DOHH2 (cell line): ENCODE results near the gene PRR36.
A peak's percentile ranks its signal among the peaks of the same experiment; 100 is the strongest.

Experiments used
- H3F3A ChIP-seq: fragments of 200-600 bp; sonication (generic), shearing (Covaris generic); 2 replicates; pipeline ENCODE4 v1.6.0; 2016; ENCODE audit warnings: antibody characterized with exemption, mild to moderate bottlenecking; ENCODE audit not compliant: control insufficient read depth, insufficient read depth
- H3K27ac ChIP-seq: fragments of 200-600 bp; sonication (generic); 2 replicates; pipeline ENCODE4 v1.5.1; 2014; ENCODE audit warnings: low read depth, mild to moderate bottlenecking, low read length, moderate library complexity
- H3K27me3 ChIP-seq: fragments of 200-600 bp; sonication (generic); 2 replicates; pipeline ENCODE4 v1.6.1; 2014; ENCODE audit warnings: mild to moderate bottlenecking, low read length, mixed read lengths; ENCODE audit not compliant: control insufficient read depth
- H3K36me3 ChIP-seq: fragments of 200-600 bp; sonication (generic); 2 replicates; pipeline ENCODE4 v1.6.1; 2014; ENCODE audit warnings: mild to moderate bottlenecking, low read length, moderate library complexity, mixed read lengths; ENCODE audit not compliant: control insufficient read depth
- H3K4me1 ChIP-seq: fragments of 200-600 bp; sonication (generic); 2 replicates; pipeline ENCODE4 v1.6.1; 2014; ENCODE audit warnings: mild to moderate bottlenecking, low read length, mixed read lengths; ENCODE audit not compliant: control insufficient read depth
- H3K4me2 ChIP-seq: fragments of 200-600 bp; sonication (generic); 2 replicates; pipeline ENCODE4 v1.6.0; 2014; ENCODE audit warnings: mild to moderate bottlenecking, low read length, moderate library complexity
- H3K4me3 ChIP-seq: fragments of 200-600 bp; sonication (generic); 2 replicates; pipeline ENCODE4 v1.5.1; 2014; ENCODE audit warnings: mild to moderate bottlenecking, low read length, mixed read lengths
- H3K79me2 ChIP-seq: fragments of 200-600 bp; sonication (generic); 2 replicates; pipeline ENCODE4 v1.6.1; 2014; ENCODE audit warnings: mild to moderate bottlenecking, low read length, mixed read lengths; ENCODE audit not compliant: control insufficient read depth
- H3K9me2 ChIP-seq: fragments of 200-600 bp; sonication (generic); replicated peaks from 2 replicates; pipeline ENCODE4 v1.6.1; 2014; ENCODE audit warnings: mild to moderate bottlenecking, low read length, mixed read lengths; ENCODE audit not compliant: control insufficient read depth
- H3K9me3 ChIP-seq: fragments of 200-600 bp; sonication (generic); 2 replicates; pipeline ENCODE4 v1.6.1; 2014; ENCODE audit warnings: antibody characterized with exemption, low read length, mixed read lengths; ENCODE audit not compliant: control insufficient read depth, insufficient read depth
- H4K20me1 ChIP-seq: fragments of 200-600 bp; sonication (generic); 2 replicates; pipeline ENCODE4 v1.6.0; 2014; ENCODE audit warnings: low read depth, mild to moderate bottlenecking, antibody characterized with exemption, low read length, moderate library complexity; ENCODE audit not compliant: control insufficient read depth, insufficient read depth
- EZH2phosphoT487 ChIP-seq: fragments of 200-600 bp; sonication (generic); IDR thresholded peaks from 2 replicates; pipeline ENCODE4 v1.6.1; 2017; ENCODE audit warnings: borderline replicate concordance, mild to moderate bottlenecking, antibody characterized with exemption, low read length, moderate library complexity, mixed read lengths
- TF ChIP-seq, protein P1 (sequence below): fragments of 200-600 bp; sonication (generic); IDR thresholded peaks from one replicate; pipeline ENCODE4 v1.5.1; 2014; ENCODE audit warnings: antibody characterized with exemption, mild to moderate bottlenecking, low read depth, low read length; ENCODE audit not compliant: poor library complexity, severe bottlenecking

The PRR36 gene

DNA sequence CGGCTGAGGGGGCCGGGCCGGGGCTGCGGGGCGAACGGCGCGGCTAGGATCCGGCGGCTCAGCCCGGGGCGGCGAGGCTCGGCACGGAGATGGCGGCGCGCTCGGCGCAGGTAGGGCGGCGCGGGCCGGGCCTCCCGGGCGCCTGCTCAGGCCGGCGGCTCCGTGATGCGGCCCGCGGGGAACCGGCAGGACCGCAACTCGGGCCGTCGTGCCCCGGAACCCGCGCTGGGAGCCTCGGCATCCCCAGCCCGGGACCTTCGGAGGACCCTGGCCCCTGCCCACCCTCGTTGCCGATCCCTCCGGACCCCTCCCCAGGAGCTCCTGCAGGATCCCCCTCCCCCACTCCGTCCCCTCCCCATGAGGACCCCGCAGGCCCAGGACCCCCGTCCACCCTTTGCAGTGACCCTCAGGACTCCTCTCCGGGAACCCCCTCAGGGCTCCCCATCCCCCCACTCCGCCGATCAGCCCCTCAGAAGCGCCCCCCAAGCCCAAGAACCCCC is 43.9 kb downstream of the PRR36 start:
- H3K4me2 ChIP-seq, result peak overlapping the region; percentile 70
- H3K4me3 ChIP-seq, result peak overlapping the region; percentile 54
- H3K9me2 ChIP-seq, result no peaks in the 10 kb centered on the region
- H3F3A ChIP-seq, result no peaks in the 10 kb centered on the region
- H4K20me1 ChIP-seq, result no peaks in the 10 kb centered on the region
- no peak overlapping the region for H3K27ac ChIP-seq
- no peaks in the 10 kb centered on the region for H3K79me2 ChIP-seq
- H3K27me3 ChIP-seq, result no peaks in the 10 kb centered on the region; the same call in 1 of the 2 replicates
- TF ChIP-seq, protein P1, sequence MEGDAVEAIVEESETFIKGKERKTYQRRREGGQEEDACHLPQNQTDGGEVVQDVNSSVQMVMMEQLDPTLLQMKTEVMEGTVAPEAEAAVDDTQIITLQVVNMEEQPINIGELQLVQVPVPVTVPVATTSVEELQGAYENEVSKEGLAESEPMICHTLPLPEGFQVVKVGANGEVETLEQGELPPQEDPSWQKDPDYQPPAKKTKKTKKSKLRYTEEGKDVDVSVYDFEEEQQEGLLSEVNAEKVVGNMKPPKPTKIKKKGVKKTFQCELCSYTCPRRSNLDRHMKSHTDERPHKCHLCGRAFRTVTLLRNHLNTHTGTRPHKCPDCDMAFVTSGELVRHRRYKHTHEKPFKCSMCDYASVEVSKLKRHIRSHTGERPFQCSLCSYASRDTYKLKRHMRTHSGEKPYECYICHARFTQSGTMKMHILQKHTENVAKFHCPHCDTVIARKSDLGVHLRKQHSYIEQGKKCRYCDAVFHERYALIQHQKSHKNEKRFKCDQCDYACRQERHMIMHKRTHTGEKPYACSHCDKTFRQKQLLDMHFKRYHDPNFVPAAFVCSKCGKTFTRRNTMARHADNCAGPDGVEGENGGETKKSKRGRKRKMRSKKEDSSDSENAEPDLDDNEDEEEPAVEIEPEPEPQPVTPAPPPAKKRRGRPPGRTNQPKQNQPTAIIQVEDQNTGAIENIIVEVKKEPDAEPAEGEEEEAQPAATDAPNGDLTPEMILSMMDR, result no peak
- no peak for TF ChIP-seq EZH2phosphoT487
- H3K9me3 ChIP-seq, result no peaks in the 10 kb centered on the region
- no peaks in the 10 kb centered on the region for H3K36me3 ChIP-seq
- peaks cover 11% of the 10 kb centered on the region for H3K4me1 ChIP-seq

DNA sequence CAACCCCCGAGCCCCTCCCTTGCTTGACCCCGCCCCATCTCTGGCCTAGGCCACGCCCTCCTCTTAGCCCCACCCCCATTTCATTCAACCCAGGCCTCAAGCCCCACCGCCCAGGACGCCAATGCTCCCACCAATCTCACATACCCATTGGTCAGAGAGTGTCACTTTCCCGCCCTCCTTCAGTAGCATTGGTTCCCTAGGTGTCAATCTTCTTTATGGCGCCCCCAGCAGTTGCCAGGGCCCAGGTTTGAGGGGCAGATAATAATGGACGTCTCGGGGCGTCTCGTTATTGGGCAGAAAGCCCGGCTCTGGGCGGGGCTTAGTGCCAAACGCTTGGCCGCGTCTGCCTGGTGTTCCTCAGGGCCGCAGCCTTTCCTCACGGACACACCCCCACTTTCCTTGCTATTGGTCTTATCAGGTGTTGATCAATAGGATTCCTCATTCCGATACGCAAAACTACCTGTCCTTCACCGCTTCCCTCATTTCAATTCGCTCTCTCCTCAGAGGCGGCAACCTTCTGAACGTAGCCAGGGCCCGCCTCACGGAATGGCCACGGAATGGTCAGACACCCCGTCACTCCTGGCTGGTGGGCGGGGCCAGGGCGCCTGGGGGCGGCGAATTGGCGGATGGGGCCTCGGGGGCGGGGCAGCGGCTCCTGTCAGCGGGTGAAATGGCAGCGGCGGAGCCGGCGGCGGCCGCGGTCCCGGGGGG is 44.5 kb downstream of the PRR36 start, which contains the start of gene EVI5L:
EVI5L (plus strand) TSS at position 658 of the 711 bp plus-strand sequence. CDS start 16,325 bp downstream, outside the sequence.
- no peaks in the 10 kb centered on the region for H3K9me2 ChIP-seq
- H3K9me3 ChIP-seq, result no peaks in the 10 kb centered on the region
- H3K27ac ChIP-seq, result no peak within 1 kb of the TSS
- no peaks in the 10 kb centered on the region for H3K79me2 ChIP-seq
- no peaks in the 10 kb centered on the region for H4K20me1 ChIP-seq
- TF ChIP-seq EZH2phosphoT487, result no peak
- TF ChIP-seq, protein P1, result no peak
- H3K4me1 ChIP-seq, result peaks cover 11% of the 10 kb centered on the region
- no peaks in the 10 kb centered on the region; the same call in 1 of the 2 replicates for H3K27me3 ChIP-seq
- H3K4me3 ChIP-seq, result peak within 1 kb of the TSS; percentile 54
- H3K36me3 ChIP-seq, result no peaks in the 10 kb centered on the region
- peak within 1 kb of the TSS; percentile 70 for H3K4me2 ChIP-seq
- no peaks in the 10 kb centered on the region for H3F3A ChIP-seq

DNA sequence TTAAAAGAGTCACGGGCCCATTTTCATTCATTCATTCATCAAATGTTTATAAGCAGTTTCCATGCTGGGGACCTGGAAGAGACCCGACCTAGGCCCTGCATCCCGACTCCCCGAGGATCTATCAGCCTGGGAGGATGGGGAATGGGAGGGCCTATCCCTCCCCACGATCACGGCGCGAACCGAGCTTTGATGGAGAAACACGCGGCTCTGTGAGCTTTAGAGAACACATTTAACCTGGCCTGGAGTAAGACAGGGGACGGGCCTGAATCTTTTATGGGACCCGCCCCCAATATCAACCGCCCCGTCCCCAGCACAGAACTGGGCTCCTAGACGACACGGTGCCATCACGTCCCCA is 45.0 kb downstream of the PRR36 start:
- Histone ChIP-seq H3K9me3 (no peaks in the 10 kb centered on the region), H3F3A (no peaks in the 10 kb centered on the region), H4K20me1 (no peaks in the 10 kb centered on the region)

More for the DNA sequence above, 45.0 kb downstream of the PRR36 start:
- Histone ChIP-seq H3K4me1 (peaks cover 11% of the 10 kb centered on the region), H3K79me2 (no peaks in the 10 kb centered on the region), H3K4me3 (peak overlapping the region; percentile 54), H3K36me3 (no peaks in the 10 kb centered on the region), H3K4me2 (peak overlapping the region; percentile 53), H3K27me3 (no peaks in the 10 kb centered on the region; the same call in 1 of the 2 replicates), H3K27ac (no peak overlapping the region), H3K9me2 (no peaks in the 10 kb centered on the region)
- TF ChIP-seq, protein P1, result no peak
- no peak for TF ChIP-seq EZH2phosphoT487
